ENCODE data around the gene AADACL2. TPM values are rescaled to one million over a fixed set of nuclear protein-coding genes. Genes with fewer than 3 reads are reported as not detected.

AADACL2 gene
- total and polyA plus RNA-seq, 2 experiments from 2014 or later: not detected

GRCh38 chr3:151768393-151768930 lies 34.7 kb downstream of the AADACL2 start:
- H3K4me1 ChIP-seq (ENCODE audit: insufficient read depth): no peaks in the 10 kb centered on the region
- H3F3A ChIP-seq (replicated peaks; ENCODE audit: low read depth): no peaks in the 10 kb centered on the region
- H3K4me3 Mint-ChIP-seq: no peak overlapping the region
- H2AFZ ChIP-seq: no peak overlapping the region
- H3K36me3 ChIP-seq (ENCODE audit: insufficient read depth): no peaks in the 10 kb centered on the region
- TF ChIP-seq ZNF462 (CRISPR knock-in tag; IDR thresholded peaks at IDR 0.05) (no peak), EZH2 (IDR thresholded peaks at IDR 0.05; ENCODE audit: low read depth, unreplicated experiment) (no peak), STAT1 (IDR thresholded peaks at IDR 0.05; ENCODE audit: unreplicated experiment) (no peak), CREB1 (CRISPR knock-in tag; IDR thresholded peaks at IDR 0.05; ENCODE audit: low read depth) (no peak), REST (IDR thresholded peaks at IDR 0.05; ENCODE audit: unreplicated experiment) (no peak), POLR2AphosphoS5 (IDR thresholded peaks at IDR 0.05; ENCODE audit: low read depth) (no peak), ZNF114 (CRISPR knock-in tag; IDR thresholded peaks at IDR 0.05) (no peak), CTCF (conservative IDR thresholded peaks at IDR 0.05; ENCODE audit: low read depth in 2 of 2) (no peak), JUNB (IDR thresholded peaks at IDR 0.05; ENCODE audit: unreplicated experiment) (no peak)
- H3K9me2 ChIP-seq (ENCODE audit: insufficient read depth): no peaks in the 10 kb centered on the region
- no peak for DNase-seq (ENCODE audit: low spot score)
- no peaks in the 10 kb centered on the region for H3K79me2 ChIP-seq (replicated peaks; ENCODE audit: insufficient read depth)
- H3K27me3 Mint-ChIP-seq (ENCODE audit: insufficient read depth, low read depth, poor library complexity): no peaks in the 10 kb centered on the region
- H4K20me1 ChIP-seq (replicated peaks; ENCODE audit: insufficient read depth): no peaks in the 10 kb centered on the region
- no peak for ATAC-seq
- H3K36me3 Mint-ChIP-seq (ENCODE audit: low read depth): no peaks in the 10 kb centered on the region
- no peaks in the 10 kb centered on the region for H3K9me3 Mint-ChIP-seq
- no peak overlapping the region for H3K4me2 ChIP-seq
- H3K4me3 ChIP-seq: no peak overlapping the region
- peak overlapping the region; percentile 30; the same call in 1 of the 2 replicates for H3K27ac Mint-ChIP-seq
- H3K4me1 Mint-ChIP-seq: no peaks in the 10 kb centered on the region
- H3K27ac ChIP-seq (ENCODE audit: low read depth): no peak overlapping the region
- H3K27me3 ChIP-seq (ENCODE audit: insufficient read depth): no peaks in the 10 kb centered on the region
